AG09309 (cell line): ENCODE measurements around the gene STX7.

Source experiments
- DNase-seq: peaks from one replicate; pipeline ENCODE4 v3.0.0-alpha.2; 2010; ENCODE audit warnings: low read depth
- H3K4me3 ChIP-seq: 2 replicates; pipeline ENCODE4 v1.5.1; 2011; ENCODE audit warnings: mild to moderate bottlenecking, low read depth, low read length, moderate library complexity; ENCODE audit not compliant: control insufficient read depth
- CTCF ChIP-seq: IDR thresholded peaks from 2 replicates; pipeline ENCODE4 v1.5.1; 2011; ENCODE audit warnings: mild to moderate bottlenecking, low read depth, low read length, inconsistent platforms; ENCODE audit not compliant: insufficient read depth, control insufficient read depth; ENCODE audit errors: missing control alignments

STX7 gene

DNA sequence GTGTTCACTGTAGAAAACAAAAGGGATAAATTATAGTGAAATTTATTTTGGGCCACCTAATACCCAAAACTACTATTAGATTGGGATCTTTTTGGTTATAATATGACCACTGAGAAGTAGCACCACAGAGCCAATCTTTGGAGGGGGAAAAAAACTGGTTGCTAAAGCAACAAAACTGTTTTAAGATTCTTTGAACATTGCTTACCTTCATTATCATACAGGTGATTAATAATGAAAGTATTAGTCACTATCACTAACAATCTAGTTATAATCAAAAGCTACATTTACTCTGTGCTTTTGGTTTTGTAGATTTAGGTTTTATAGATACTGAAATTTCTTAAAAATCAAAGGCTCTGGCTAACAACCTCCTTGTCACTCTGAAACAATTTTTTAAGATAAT, 31.7 kb downstream of the STX7 start:
- no peak for TF ChIP-seq CTCF
- H3K4me3 ChIP-seq = no peak overlapping the region
- DNase-seq = no peak

- no peak overlapping the region for H3K4me3 ChIP-seq
- DNase-seq = no peak
- no peak for TF ChIP-seq CTCF
Measured at GRCh38 chr6:132479131-132479530, 33.8 kb downstream of the STX7 start.

DNA sequence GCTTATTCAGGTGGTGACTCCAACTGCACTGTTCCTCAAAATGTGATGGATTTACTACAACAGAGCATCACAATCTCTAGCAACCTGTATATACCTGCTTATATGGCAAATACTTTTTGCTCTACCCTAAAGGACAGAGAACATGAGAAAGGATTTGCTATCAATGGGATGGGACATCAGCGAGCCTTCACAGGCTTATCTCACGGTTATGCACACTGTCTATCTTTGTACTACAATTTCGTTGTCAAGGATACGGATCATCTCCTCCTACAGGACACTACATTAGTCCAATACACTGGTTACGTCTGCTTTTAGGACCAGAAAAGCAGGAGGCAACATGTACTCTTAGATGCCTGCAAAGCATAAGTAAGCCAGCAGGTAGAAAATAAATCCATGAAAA, 34.2 kb downstream of the STX7 start:
- H3K4me3 ChIP-seq = no peak overlapping the region
- no peak for TF ChIP-seq CTCF
- no peak for DNase-seq

GRCh38 chr6:132478266-132478665, 34.6 kb downstream of the STX7 start:
- TF ChIP-seq CTCF = no peak
- DNase-seq = no peak
- H3K4me3 ChIP-seq = no peak overlapping the region

DNA sequence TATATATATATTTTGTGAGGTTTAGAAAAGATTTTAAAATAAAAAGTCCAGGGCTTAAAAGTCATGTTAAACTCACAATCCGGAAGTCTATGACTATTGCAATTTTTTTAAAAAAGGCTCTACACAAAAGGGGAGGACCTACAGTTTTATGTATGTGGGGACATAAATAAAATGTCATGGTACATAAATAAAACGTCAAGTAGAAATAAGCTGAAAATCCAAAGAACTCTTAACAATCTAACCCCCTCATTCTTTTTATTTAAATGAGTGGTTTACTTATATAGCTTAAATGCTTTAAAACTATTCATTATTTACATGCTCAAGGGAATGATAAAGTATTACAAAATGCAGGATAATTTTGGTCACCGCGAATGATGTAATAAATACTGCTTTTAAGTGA, 36.2 kb downstream of the STX7 start:
- TF ChIP-seq CTCF = no peak
- no peak for DNase-seq

DNA sequence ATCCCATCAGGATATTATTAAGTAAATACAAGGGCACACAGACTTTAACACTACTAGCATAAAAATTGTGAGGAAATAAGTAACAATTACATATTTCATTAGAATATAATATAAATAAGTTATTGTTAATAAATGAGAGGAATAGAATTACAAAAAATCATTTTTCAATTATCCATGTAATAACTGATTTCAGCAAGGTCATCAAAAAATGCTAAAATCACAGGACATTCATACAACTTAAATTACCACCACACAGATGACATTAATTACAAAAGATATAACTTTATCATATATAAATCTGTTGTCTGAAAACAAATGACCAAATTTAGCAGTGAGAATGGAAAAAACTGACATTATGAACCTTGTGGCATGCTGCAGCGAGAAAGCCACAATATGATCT, 37.0 kb downstream of the STX7 start:
- no peak for DNase-seq
- no peak for TF ChIP-seq CTCF
- H3K4me3 ChIP-seq = no peak overlapping the region

More for the DNA sequence above, 36.2 kb downstream of the STX7 start:
- H3K4me3 ChIP-seq = no peak overlapping the region

DNA sequence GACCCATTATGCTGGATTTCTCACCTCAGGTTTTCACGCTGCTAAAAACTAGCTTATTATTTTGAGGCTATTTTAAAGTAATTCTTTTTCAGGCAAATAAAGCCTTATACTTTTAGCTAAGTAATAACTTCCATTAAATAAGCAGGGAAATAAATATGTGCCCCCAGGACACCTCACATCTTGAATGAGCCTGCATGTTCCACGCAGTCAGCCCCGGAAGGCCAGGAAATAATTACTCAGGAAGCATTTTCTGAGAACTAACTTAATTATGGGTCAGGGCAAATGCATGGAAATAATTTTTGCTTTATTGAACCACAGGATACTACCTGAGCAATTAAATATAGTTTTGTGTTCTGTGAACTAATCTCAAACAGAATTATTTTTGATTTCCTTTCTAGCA, 41.1 kb downstream of the STX7 start:
- no peak for DNase-seq
- TF ChIP-seq CTCF = no peak
- H3K4me3 ChIP-seq = no peak overlapping the region
